SK-N-SH (cell line): ENCODE results near the gene PDE10A. TPM values are rescaled to one million over a fixed set of nuclear protein-coding genes. Genes with fewer than 3 reads are reported as not detected.

Source experiments
- CTCF ChIA-PET: fragments of 300-600, 350-600 bp; formaldehyde crosslinking; extraction: SDS; loops from one replicate; lab custom pipeline; 2021; lab: Yijun Ruan, JAX
- POLR2A ChIA-PET: fragments of 350-600 bp; sonication (Branson Sonifier 250); formaldehyde crosslinking; extraction: SDS; loops from one replicate; lab custom pipeline; 2020; ENCODE audit warnings: antibody characterized with exemption, inconsistent platforms; lab: Yijun Ruan, JAX
- DNase-seq: peaks from one replicate; pipeline ENCODE4 v3.0.0; 2012
- H2AFZ ChIP-seq: fragments of 200-600 bp; sonication (generic); 2 replicates; pipeline ENCODE4 v1.8.1; 2016; ENCODE audit warnings: antibody characterized with exemption, mild to moderate bottlenecking, low read depth
- H3F3A ChIP-seq: fragments of 200-600 bp; sonication (generic); replicated peaks from 2 replicates; pipeline ENCODE3; 2016; ENCODE audit warnings: antibody characterized with exemption, mild to moderate bottlenecking; ENCODE audit not compliant: insufficient read depth
- H3K27ac ChIP-seq, 2 experiments: fragments of 200-500 bp in 1 of 2; fragments of 200-600 bp in 1 of 2; sonication (Bioruptor generic) in 1 of 2; sonication (generic), shearing (Covaris generic) in 1 of 2; 2 replicates each; pipeline versions ENCODE4 v1.5.1 to v1.6.1; 2014 to 2016; ENCODE audit warnings: low read depth in 2 of 2, inconsistent platforms in 1 of 2, low read length in 1 of 2, mild to moderate bottlenecking in 1 of 2, mixed read lengths in 1 of 2
- H3K27me3 ChIP-seq: fragments of 200-600 bp; sonication (generic), shearing (Covaris generic); 2 replicates; pipeline ENCODE4 v1.6.1; 2016; ENCODE audit warnings: mixed run types; ENCODE audit not compliant: insufficient read depth
- H3K36me3 ChIP-seq, 2 experiments: fragments of 200-500 bp in 1 of 2; fragments of 200-600 bp in 1 of 2; sonication (Bioruptor generic) in 1 of 2; sonication (generic) in 1 of 2; replicated peaks in 1 of 2; 2 replicates each; pipeline versions ENCODE3 to v1.5.1; 2014 to 2016; ENCODE audit warnings: low read length in 1 of 2, mild to moderate bottlenecking in 1 of 2; ENCODE audit not compliant: insufficient read depth in 2 of 2, control insufficient read depth in 1 of 2
- H3K4me1 ChIP-seq, 2 experiments: fragments of 200-500 bp in 1 of 2; fragments of 200-600 bp in 1 of 2; sonication (Bioruptor generic) in 1 of 2; sonication (generic), shearing (Covaris generic) in 1 of 2; 2 replicates each; pipeline versions ENCODE4 v1.5.1 to v1.6.1; 2014 to 2016; ENCODE audit warnings: low read depth in 1 of 2, low read length in 1 of 2, mixed run types in 1 of 2; ENCODE audit not compliant: insufficient read depth in 2 of 2, control insufficient read depth in 1 of 2
- H3K4me2 ChIP-seq: fragments of 200-600 bp; sonication (generic), shearing (Covaris generic); 2 replicates; pipeline ENCODE4 v1.6.1; 2017; ENCODE audit warnings: mixed run types
- H3K4me3 ChIP-seq, 2 experiments: fragments of 200-500 bp in 1 of 2; fragments of 200-600 bp in 1 of 2; sonication (Bioruptor generic) in 1 of 2; sonication (generic), shearing (Covaris generic) in 1 of 2; 2 replicates each; pipeline versions ENCODE4 v1.5.1 to v1.8.1; 2014 to 2016; ENCODE audit warnings: low read depth in 2 of 2, inconsistent platforms in 1 of 2, low read length in 1 of 2, mild to moderate bottlenecking in 1 of 2, mixed read lengths in 1 of 2, moderate library complexity in 1 of 2
- H3K79me2 ChIP-seq: fragments of 200-600 bp; sonication (generic); 2 replicates; pipeline ENCODE4 v1.8.1; 2017; ENCODE audit warnings: mild to moderate bottlenecking; ENCODE audit not compliant: insufficient read depth
- H3K9ac ChIP-seq: fragments of 200-600 bp; sonication (generic); 2 replicates; pipeline ENCODE4 v1.6.1; 2017; ENCODE audit warnings: mixed run types
- H3K9me2 ChIP-seq: fragments of 200-600 bp; sonication (generic); 2 replicates; pipeline ENCODE4 v1.6.1; 2017; ENCODE audit warnings: mixed run types
- H3K9me3 ChIP-seq: fragments of 200-600 bp; sonication (generic); 2 replicates; pipeline ENCODE4 v1.6.1; 2017; ENCODE audit warnings: mixed run types, mild to moderate bottlenecking, moderate library complexity
- H4K20me1 ChIP-seq: fragments of 200-600 bp; sonication (generic); 2 replicates; pipeline ENCODE4 v1.6.1; 2017; ENCODE audit warnings: mild to moderate bottlenecking, mixed run types; ENCODE audit not compliant: insufficient read depth
- CTCF ChIP-seq: fragments of 200-600 bp; sonication (generic); IDR thresholded peaks from 2 replicates; pipeline ENCODE4 v1.6.1; 2017; ENCODE audit warnings: antibody characterized with exemption, mild to moderate bottlenecking, moderate library complexity
- ELF1 ChIP-seq: IDR thresholded peaks from 2 replicates; pipeline ENCODE4 v1.4.0; 2012
- EP300 ChIP-seq, 2 experiments: IDR thresholded peaks; 2 replicates each; pipeline versions ENCODE4 v1.4.0 to v1.6.1; 2012; ENCODE audit warnings: borderline replicate concordance in 1 of 2, low read depth in 1 of 2, low read length in 1 of 2
- FOXJ3 ChIP-seq: sonication (generic); formaldehyde crosslinking; IDR thresholded peaks from 2 replicates; pipeline ENCODE4 v1.5.1; 2020; ENCODE audit warnings: mild to moderate bottlenecking, missing genetic modification reagents
- FOXM1 ChIP-seq: IDR thresholded peaks from 2 replicates; pipeline ENCODE4 v1.4.0; 2012; ENCODE audit warnings: low read depth, mild to moderate bottlenecking
- GATA2 ChIP-seq: sonication (generic); formaldehyde crosslinking; IDR thresholded peaks from 2 replicates; pipeline ENCODE4 v1.5.0; 2020; ENCODE audit warnings: mild to moderate bottlenecking, missing genetic modification reagents
- IRF3 ChIP-seq: fragments of 150-350 bp; IDR thresholded peaks from 2 replicates; pipeline ENCODE4 v1.6.1; 2016; ENCODE audit warnings: mild to moderate bottlenecking, low read depth, low read length
- JUND ChIP-seq: IDR thresholded peaks from 2 replicates; pipeline ENCODE4 v1.4.0; 2012
- MAX ChIP-seq: IDR thresholded peaks from 2 replicates; pipeline ENCODE4 v1.4.0; 2012; ENCODE audit warnings: low read depth
- PBX3 ChIP-seq: IDR thresholded peaks from 2 replicates; pipeline ENCODE4; 2012
- RAD21 ChIP-seq: IDR thresholded peaks from 2 replicates; pipeline ENCODE4 v1.6.1; 2012; ENCODE audit warnings: mild to moderate bottlenecking, low read length
- RXRA ChIP-seq: IDR thresholded peaks from 2 replicates; pipeline ENCODE4 v1.4.0; 2012; ENCODE audit warnings: low read depth, mild to moderate bottlenecking, borderline replicate concordance
- SIN3A ChIP-seq: IDR thresholded peaks from 2 replicates; pipeline ENCODE4 v1.6.1; 2012; ENCODE audit warnings: low read depth, mild to moderate bottlenecking, low read length, moderate library complexity, borderline replicate concordance
- TEAD4 ChIP-seq: IDR thresholded peaks from 2 replicates; pipeline ENCODE4 v1.4.0; 2012; ENCODE audit warnings: mild to moderate bottlenecking, borderline replicate concordance; ENCODE audit not compliant: insufficient read depth
- USF1 ChIP-seq: IDR thresholded peaks from 2 replicates; pipeline ENCODE4 v1.4.0; 2012; ENCODE audit warnings: low read depth, borderline replicate concordance
- WGBS: methylation state at CpG from one replicate; pipeline ENCODE4 v1.1.6; 2017; ENCODE audit warnings: low lambda C conversion rate; 5-methylcytosine and 5-hydroxymethylcytosine counted together
- polyA plus RNA-seq, 3 experiments: library from polyadenylated mRNA; depleted of rRNA; stranded (reverse); fragments of >200 nt; gene quantifications; 2 replicates each; pipeline ENCODE4 v1.2.3, GENCODE V29; 2012

Gene PDE10A
- polyA plus RNA-seq, 1 of the 3 experiments (the other 2 are of a cell fraction), result 0.43 TPM

GRCh38 chr6:165552248-165552736, 110.7 kb downstream of the PDE10A start:
- 68% methylated on average over 5 of the region's 5 CpGs for WGBS
- CTCF ChIA-PET, result no interaction called here
- DNase-seq, result no peak

More at GRCh38 chr6:165552248-165552736, 110.7 kb downstream of the PDE10A start:
- H3K36me3 ChIP-seq, result no peaks in the 10 kb centered on the region
- no peaks in the 10 kb centered on the region for H3K9me3 ChIP-seq
- no peak overlapping the region for H3K9ac ChIP-seq
- no peaks in the 10 kb centered on the region for H4K20me1 ChIP-seq
- H3K27me3 ChIP-seq, result no peaks in the 10 kb centered on the region
- POLR2A ChIA-PET, result no interaction called here
- no peaks in the 10 kb centered on the region for H3F3A ChIP-seq
- H3K27ac ChIP-seq, result no peak overlapping the region
- no peak overlapping the region for H3K4me2 ChIP-seq
- TF ChIP-seq EP300 (IDR thresholded peaks at IDR 0.05; ENCODE audit: borderline replicate concordance in 1 of 2, low read depth in 1 of 2, low read length in 1 of 2), result no peak
- TF ChIP-seq ELF1, result no peak
- TF ChIP-seq FOXM1, result no peak
- no peak for TF ChIP-seq PBX3
- TF ChIP-seq SIN3A, result no peak
- TF ChIP-seq GATA2, result no peak
- TF ChIP-seq RAD21, result no peak
- TF ChIP-seq TEAD4, result no peak
- TF ChIP-seq USF1, result no peak
- TF ChIP-seq IRF3, result no peak
- TF ChIP-seq RXRA, result no peak
- no peak for TF ChIP-seq JUND
- TF ChIP-seq FOXJ3 (CRISPR knock-in tag), result no peak
- no peak for TF ChIP-seq MAX
- no peak for TF ChIP-seq CTCF
- no peak overlapping the region for H2AFZ ChIP-seq
- no peak overlapping the region for H3K4me3 ChIP-seq
- H3K9me2 ChIP-seq, result no peaks in the 10 kb centered on the region
- H3K79me2 ChIP-seq, result no peaks in the 10 kb centered on the region
- H3K4me1 ChIP-seq, result no peaks in the 10 kb centered on the region
